Esophagus squamous epithelium (tissue), 5 donors: ENCODE data around the gene SLC4A9. TPM values are rescaled to one million over a fixed set of nuclear protein-coding genes. Genes with fewer than 3 reads are reported as not detected.
"Not testable (repeated sequence)": the region's sequence is repeated elsewhere in the genome, so short reads cannot be mapped to it uniquely, and the experiment has no call there.

Source experiments
- DNase-seq: peaks from one replicate; lab custom pipeline; 2025; lab: John Stamatoyannopoulos, UW
- H3K27ac ChIP-seq, 4 donors: fragments of 200-600 bp; sonication (generic); one replicate each; pipeline ENCODE4 v1.5.1; 2016 to 2019; ENCODE audit warnings: mild to moderate bottlenecking in 1 of 4
- H3K27me3 ChIP-seq, 4 donors: fragments of 200-600 bp; sonication (generic); 1 replicate in 3 of 4; 2 replicates in 1 of 4; pipeline versions ENCODE4 v1.5.1 to v1.6.0; 2017 to 2021; ENCODE audit warnings: antibody characterized with exemption in 1 of 4
- H3K36me3 ChIP-seq, 3 donors: fragments of 200-600 bp; sonication (generic); one replicate each; pipeline ENCODE4 v1.5.1; 2016 to 2019
- H3K4me1 ChIP-seq, 3 donors: fragments of 200-600 bp; sonication (generic); one replicate each; pipeline ENCODE4 v1.5.1; 2017 to 2019
- H3K4me3 ChIP-seq, 4 donors: fragments of 200-600 bp; sonication (generic); 1 replicate in 3 of 4; 2 replicates in 1 of 4; pipeline ENCODE4 v1.5.1; 2016 to 2019; ENCODE audit warnings: mild to moderate bottlenecking in 2 of 4, moderate library complexity in 1 of 4
- H3K9me3 ChIP-seq, 3 donors: fragments of 200-600 bp; sonication (generic); one replicate each; pipeline ENCODE4 v1.5.1; 2016 to 2019
- POLR2A ChIP-seq, 4 donors: fragments of 450-650 bp; IDR thresholded peaks; one replicate each; pipeline ENCODE4 v1.6.1; 2017; ENCODE audit warnings: antibody characterized with exemption in 4 of 4, mild to moderate bottlenecking in 4 of 4, moderate library complexity in 3 of 4
- WGBS, 2 donors: methylation state at CpG; one replicate each; pipeline ENCODE4 v1.1.5; 2018; 5-methylcytosine and 5-hydroxymethylcytosine counted together
- intact Hi-C: fragments of 100-400 bp; cut with DNase I; formaldehyde crosslinking; loops from one replicate; pipeline ENCODE4 v1.15.0; 2022
- total RNA-seq, 4 donors: library from RNA; depleted of rRNA; stranded (reverse); fragments of >200 nt; gene quantifications; one replicate each; pipeline ENCODE4 v1.1.0, GENCODE V29; 2016
- TF ChIP-seq, protein P1 (sequence below), 6 experiments: fragments of 450-650 bp in 4 of 6; fragments of 200-600 bp in 2 of 6; sonication (generic) in 2 of 6; IDR thresholded peaks; one replicate each; pipeline ENCODE4 v1.5.1; 2016 to 2019; ENCODE audit warnings: antibody characterized with exemption in 6 of 6, mild to moderate bottlenecking in 4 of 6, moderate library complexity in 4 of 6
- donor health status: DM: yes; HTN: yes; CAD: no.

The SLC4A9 gene
- total RNA-seq, 4 donors from 2014 or later: 0.04 to 1.2 TPM; not detected in 2

GRCh38 chr5:140341591-140341990, 18.4 kb upstream of the SLC4A9 start:
- no peak for DNase-seq

DNA sequence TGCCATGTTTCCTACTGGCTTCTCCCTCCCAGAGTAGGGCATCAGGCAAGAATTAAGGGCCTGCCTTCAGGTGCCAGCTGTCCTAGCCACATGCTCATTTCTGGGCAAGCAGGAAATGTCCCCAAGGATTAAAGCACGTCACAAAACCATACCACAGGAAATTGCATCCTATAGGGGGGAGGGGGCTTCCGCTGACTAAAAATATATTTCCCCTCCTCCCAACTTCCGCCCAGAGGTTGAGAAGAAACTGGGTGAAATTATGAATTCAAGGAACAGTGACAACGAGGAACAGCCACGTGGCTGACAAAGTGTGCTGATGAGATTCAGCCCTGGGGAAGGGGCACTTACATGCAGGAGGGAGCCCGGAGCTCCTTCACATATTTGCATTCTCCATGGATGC, 17.7 kb upstream of the SLC4A9 start:
- WGBS, 2 donors: 51 to 57% methylated on average over 4 to 6 of the region's 6 CpGs
- H3K4me3 ChIP-seq: no peak overlapping the region
- H3K4me1 ChIP-seq: peaks cover 25 to 95% (median 85%) of the 10 kb centered on the region in 3 donors
- DNase-seq: no peak
- H3K27me3 ChIP-seq: no peaks in the 10 kb centered on the region
- H3K27ac ChIP-seq: peak overlapping the region in 3 of 4 donors; percentile 59 to 71 (median 64)
- intact Hi-C loops: no loop called here
- no peaks in the 10 kb centered on the region for H3K9me3 ChIP-seq
- H3K36me3 ChIP-seq: peaks cover 0 to 72% (median 3%) of the 10 kb centered on the region in 3 donors
- no peak for TF ChIP-seq POLR2A (IDR thresholded peaks at IDR 0.05)

More at GRCh38 chr5:140341591-140341990, 18.4 kb upstream of the SLC4A9 start:
- TF ChIP-seq, protein P1, sequence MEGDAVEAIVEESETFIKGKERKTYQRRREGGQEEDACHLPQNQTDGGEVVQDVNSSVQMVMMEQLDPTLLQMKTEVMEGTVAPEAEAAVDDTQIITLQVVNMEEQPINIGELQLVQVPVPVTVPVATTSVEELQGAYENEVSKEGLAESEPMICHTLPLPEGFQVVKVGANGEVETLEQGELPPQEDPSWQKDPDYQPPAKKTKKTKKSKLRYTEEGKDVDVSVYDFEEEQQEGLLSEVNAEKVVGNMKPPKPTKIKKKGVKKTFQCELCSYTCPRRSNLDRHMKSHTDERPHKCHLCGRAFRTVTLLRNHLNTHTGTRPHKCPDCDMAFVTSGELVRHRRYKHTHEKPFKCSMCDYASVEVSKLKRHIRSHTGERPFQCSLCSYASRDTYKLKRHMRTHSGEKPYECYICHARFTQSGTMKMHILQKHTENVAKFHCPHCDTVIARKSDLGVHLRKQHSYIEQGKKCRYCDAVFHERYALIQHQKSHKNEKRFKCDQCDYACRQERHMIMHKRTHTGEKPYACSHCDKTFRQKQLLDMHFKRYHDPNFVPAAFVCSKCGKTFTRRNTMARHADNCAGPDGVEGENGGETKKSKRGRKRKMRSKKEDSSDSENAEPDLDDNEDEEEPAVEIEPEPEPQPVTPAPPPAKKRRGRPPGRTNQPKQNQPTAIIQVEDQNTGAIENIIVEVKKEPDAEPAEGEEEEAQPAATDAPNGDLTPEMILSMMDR (IDR thresholded peaks at IDR 0.05): no peak
- no peak for TF ChIP-seq POLR2A (IDR thresholded peaks at IDR 0.05)
- 51 to 62% methylated on average over 2 to 5 of the region's 5 CpGs for WGBS, 2 donors
- H3K9me3 ChIP-seq: no peaks in the 10 kb centered on the region
- peaks cover 0 to 79% (median 7%) of the 10 kb centered on the region in 3 donors for H3K36me3 ChIP-seq
- H3K4me3 ChIP-seq: peak overlapping the region in 1 of 4 donors; percentile 1
- peaks cover 23 to 92% (median 83%) of the 10 kb centered on the region in 3 donors for H3K4me1 ChIP-seq
- H3K27ac ChIP-seq: peak overlapping the region; percentile 0 to 71 (median 62)
- H3K27me3 ChIP-seq: no peaks in the 10 kb centered on the region
- intact Hi-C loops: no loop called here

DNA sequence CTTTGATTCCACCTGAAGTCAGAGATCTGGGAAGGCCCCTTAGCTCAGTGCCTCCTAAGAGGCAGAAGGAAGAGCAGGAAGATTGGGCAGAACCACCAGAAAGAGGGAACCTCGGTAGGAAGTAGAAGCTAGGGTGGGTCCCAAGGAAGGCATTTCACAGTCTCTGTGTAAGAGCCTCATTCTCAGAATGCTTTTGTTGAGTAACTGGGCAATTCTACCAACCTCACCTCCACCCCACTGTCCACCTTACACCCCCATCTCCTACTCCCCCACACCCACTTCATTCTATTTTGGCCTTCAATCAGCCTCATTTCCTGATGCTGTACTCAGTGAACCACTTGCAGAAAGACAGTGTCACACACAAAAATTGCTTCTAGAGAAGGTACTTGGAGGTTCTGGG, 17.1 kb upstream of the SLC4A9 start:
- TF ChIP-seq POLR2A (IDR thresholded peaks at IDR 0.05): no peak
- TF ChIP-seq, protein P1 (IDR thresholded peaks at IDR 0.05): no peak
- H3K27me3 ChIP-seq: no peaks in the 10 kb centered on the region
- 36 to 45% methylated on average over 1 of the region's 1 CpG for WGBS, 2 donors
- H3K9me3 ChIP-seq: no peaks in the 10 kb centered on the region
- no peak overlapping the region for H3K4me3 ChIP-seq
- H3K27ac ChIP-seq: peak overlapping the region in 3 of 4 donors; percentile 43 to 64 (median 53)
- intact Hi-C loops: no loop called here
- H3K4me1 ChIP-seq: peaks cover 31 to 95% (median 85%) of the 10 kb centered on the region in 3 donors
- H3K36me3 ChIP-seq: peaks cover 0 to 66% (median 0%) of the 10 kb centered on the region in 3 donors
- no peak for DNase-seq

- H3K27me3 ChIP-seq, DNase-seq, H3K9me3 ChIP-seq, intact Hi-C loops: not testable (repeated sequence)
- 92 to 93% methylated on average over 8 of the region's 8 CpGs for WGBS, 2 donors
- peaks cover 38 to 95% (median 83%) of the 10 kb centered on the region in 3 donors for H3K4me1 ChIP-seq
- H3K36me3 ChIP-seq: peaks cover 0 to 57% (median 0%) of the 10 kb centered on the region in 3 donors
- peak overlapping the region in 1 of 4 donors; percentile 69 for H3K4me3 ChIP-seq
- H3K27ac ChIP-seq: peak overlapping the region in 2 of 4 donors; percentile 23 to 64
These were observed 16.1 kb upstream of the SLC4A9 start for GRCh38 chr5:140343849-140344248.

DNA sequence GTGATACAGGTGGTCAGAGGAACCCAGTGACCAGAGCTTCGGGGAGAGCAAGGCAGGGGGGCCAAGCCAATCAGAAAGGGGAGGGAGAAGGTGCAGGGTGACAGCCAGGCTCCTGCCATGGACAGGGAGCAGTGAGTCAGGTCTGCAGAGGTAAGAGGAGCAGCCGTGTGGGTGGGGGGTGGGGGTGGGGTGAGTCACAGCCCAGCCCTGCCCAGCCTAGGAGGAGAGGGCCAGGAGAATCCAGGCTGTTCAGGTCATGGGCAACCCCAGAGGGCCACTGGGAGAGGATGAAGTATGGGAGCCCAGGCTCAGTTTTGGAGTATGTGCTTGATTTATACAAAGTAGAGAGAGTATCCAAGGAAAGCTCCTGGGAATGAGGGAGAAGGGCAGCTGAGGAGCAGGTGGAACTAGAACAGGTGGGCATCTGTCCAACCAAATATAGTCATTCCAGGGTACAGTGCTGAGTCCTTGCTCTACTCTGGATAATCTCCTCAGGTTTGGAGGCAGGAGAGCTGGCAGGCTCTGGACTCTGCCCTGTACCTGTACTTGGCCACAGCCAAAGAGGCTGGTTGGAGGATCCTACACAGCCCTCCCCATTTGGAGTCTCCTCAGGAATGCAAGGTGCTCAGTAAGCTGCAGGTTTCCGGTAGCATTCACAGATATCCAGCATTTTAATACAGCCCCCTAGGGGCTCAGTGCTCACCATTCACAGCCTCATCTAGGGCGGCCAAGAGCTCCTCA, 15.1 kb upstream of the SLC4A9 start:
- H3K4me3 ChIP-seq: peak overlapping the region; percentile 57 to 90 (median 75)
- DNase-seq: no peak
- peaks cover 0 to 49% (median 0%) of the 10 kb centered on the region in 3 donors for H3K36me3 ChIP-seq
- intact Hi-C loops: no loop called here
- H3K27ac ChIP-seq: peak overlapping the region; percentile 79 to 91 (median 88)
- H3K27me3 ChIP-seq: no peaks in the 10 kb centered on the region
- TF ChIP-seq, protein P1 (IDR thresholded peaks at IDR 0.05): peak in 1 of 6 experiments; percentile 5
- peak in 1 of 4 donors; percentile 4 for TF ChIP-seq POLR2A (IDR thresholded peaks at IDR 0.05)
- H3K4me1 ChIP-seq: peaks cover 39 to 95% (median 78%) of the 10 kb centered on the region in 3 donors
- H3K9me3 ChIP-seq: no peaks in the 10 kb centered on the region
- WGBS, 2 donors: 27 to 33% methylated on average over 4 of the region's 4 CpGs

DNA sequence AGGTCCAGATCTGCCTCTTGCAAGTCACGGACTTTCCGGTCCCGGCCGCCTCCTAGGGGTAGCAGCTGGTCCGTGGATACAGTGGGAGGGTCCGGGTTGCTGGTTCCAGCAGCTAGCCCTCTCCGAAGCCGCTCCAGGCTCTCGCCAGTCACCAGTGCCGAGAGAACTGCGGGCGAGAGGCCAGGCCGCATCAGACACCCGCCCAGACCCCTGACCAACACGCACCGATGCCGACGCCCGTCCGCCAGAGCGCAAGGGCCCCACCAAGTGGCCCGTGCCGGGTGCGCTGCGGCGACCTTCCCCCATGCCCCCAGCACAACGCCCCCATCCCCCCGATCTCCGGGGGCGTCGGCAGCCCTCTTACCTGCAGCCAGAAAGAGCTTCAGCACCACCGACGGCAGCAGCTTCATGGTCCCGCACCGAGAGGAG, 14.1 kb upstream of the SLC4A9 start:
- H3K4me1 ChIP-seq: peaks cover 33 to 86% (median 68%) of the 10 kb centered on the region in 3 donors
- no peak for DNase-seq

More for the DNA sequence above, 14.1 kb upstream of the SLC4A9 start:
- Histone ChIP-seq H3K4me3 (peak overlapping the region; percentile 57 to 90 (median 75)), H3K27me3 (no peaks in the 10 kb centered on the region), H3K27ac (peak overlapping the region; percentile 79 to 91 (median 88)), H3K9me3 (no peaks in the 10 kb centered on the region), H3K36me3 (peaks cover 0 to 38% (median 0%) of the 10 kb centered on the region in 3 donors)
- no peak for TF ChIP-seq POLR2A (IDR thresholded peaks at IDR 0.05)
- TF ChIP-seq, protein P1 (IDR thresholded peaks at IDR 0.05): peak in 3 of 6 experiments; percentile 8 to 26 (median 18)
- intact Hi-C loops: no loop called here
- WGBS, 2 donors: 0% methylated on average over 4 of the region's 35 CpGs; no CpG with 5 or more reads in 1 of the 2 donors
